K562 (cell line): Measurements from ENCODE around the gene ABHD12. TPM values are rescaled to one million over a fixed set of nuclear protein-coding genes. Genes with fewer than 3 reads are reported as not detected.
A peak's percentile ranks its signal among the peaks of the same experiment; 100 is the strongest.

Source experiments
- MED1 ChIP-seq: sonication (generic); formaldehyde crosslinking; IDR thresholded peaks from 2 replicates; pipeline ENCODE4 v1.8.1; 2023; ENCODE audit warnings: missing genetic modification reagents, borderline replicate concordance
- MYC ChIP-seq, 2 experiments: fragments of 250-450 bp in 1 of 2; sonication (Bioruptor Pico) in 1 of 2; IDR thresholded peaks; 2 replicates each; pipeline versions ENCODE4 v1.5.1 to v1.6.1; 2012 to 2021; ENCODE audit warnings: low read depth in 2 of 2, borderline replicate concordance in 1 of 2, improper control_type of control experiment in 1 of 2, low read length in 1 of 2, mild to moderate bottlenecking in 1 of 2, moderate library complexity in 1 of 2
- PHTF2 ChIP-seq: fragments of 250-450 bp; sonication (Bioruptor Pico); IDR thresholded peaks from 2 replicates; pipeline ENCODE4 v1.5.0; 2021; ENCODE audit warnings: mild to moderate bottlenecking
- PRMT5 ChIP-seq: sonication (generic); formaldehyde crosslinking; IDR thresholded peaks from 2 replicates; pipeline ENCODE4 v1.5.0; 2020; ENCODE audit warnings: missing genetic modification reagents
- RBBP5 ChIP-seq: fragments of 200-600 bp; sonication (generic); IDR thresholded peaks from 2 replicates; pipeline ENCODE4 v1.6.1; 2012; ENCODE audit warnings: borderline replicate concordance, mild to moderate bottlenecking, low read length, control low read depth, inconsistent platforms; ENCODE audit not compliant: insufficient read depth, poor library complexity, severe bottlenecking
- TAF9B ChIP-seq: fragments of 450-650 bp; IDR thresholded peaks from 2 replicates; pipeline ENCODE4 v1.6.1; 2018; ENCODE audit warnings: mild to moderate bottlenecking; ENCODE audit not compliant: partially characterized antibody
- ZBTB11 ChIP-seq, 3 experiments: fragments of 200-800 bp in 1 of 3; fragments of 250-450 bp in 1 of 3; fragments of 450-650 bp in 1 of 3; sonication (Bioruptor Pico) in 1 of 3; sonication (Bioruptor generic) in 1 of 3; formaldehyde crosslinking in 1 of 3; IDR thresholded peaks; 2 replicates each; pipeline versions ENCODE4 v1.6.1 to v1.8.0; 2016 to 2022; ENCODE audit warnings: mild to moderate bottlenecking in 2 of 3, missing genetic modification characterization in 2 of 3, missing compliant biosample characterization in 1 of 3, moderate library complexity in 1 of 3
- ZFPM2 ChIP-seq: fragments of 250-450 bp; sonication (Bioruptor Pico); IDR thresholded peaks from 2 replicates; pipeline ENCODE4 v1.5.1; 2022; ENCODE audit warnings: mild to moderate bottlenecking
- ZNF75A ChIP-seq: fragments of 450-650 bp; formaldehyde crosslinking; IDR thresholded peaks from 2 replicates; pipeline ENCODE4 v1.4.0; 2020; ENCODE audit warnings: mild to moderate bottlenecking
- polyA plus RNA-seq, 8 experiments: library from polyadenylated mRNA; depleted of rRNA in 4 of 8; stranded (reverse) in 5 of 8; unstranded in 3 of 8; fragments of >200 nt; fragmentation: Nextera tagmentation in 2 of 8; fragmentation: Illumina TruSeq in 1 of 8; extraction: Ambion mirVana in 2 of 8; extraction: Trizol in 1 of 8; gene quantifications; 2 replicates each; pipeline versions ENCODE4 v1.2.1 to v1.2.3, GENCODE V29; 2011 to 2014; ENCODE audit warnings: inconsistent platforms in 1 of 8, missing spikeins in 1 of 8
- total RNA-seq, 7 experiments: library from RNA; depleted of rRNA in 6 of 7; stranded (reverse); fragments of >200 nt in 6 of 7; fragmentation: Illumina TruSeq in 2 of 7; extraction: Trizol in 2 of 7; gene quantifications; 2 replicates each; pipeline versions ENCODE4 v1.2.1 to v1.2.3, GENCODE V29; 2011 to 2021; ENCODE audit warnings: low replicate concordance in 1 of 7
- TF ChIP-seq, protein P1 (sequence below): fragments of 450-650 bp; IDR thresholded peaks from 2 replicates; pipeline ENCODE4 v1.6.1; 2016; ENCODE audit warnings: mild to moderate bottlenecking, moderate library complexity

ABHD12 gene
- total and polyA plus RNA-seq, 9 of the 15 experiments (the other 6 are each of a cell fraction or from before 2014, with no cell fraction given) = 0.65 to 15.6 (median 9.1) TPM

GRCh38 chr20:25390538-25391528 lies at the start of gene ABHD12 (continued):
- TF ChIP-seq RBBP5 (peak; percentile 80), ZNF75A (no peak), ZBTB11 (CRISPR knock-in tag; IDR thresholded peaks at IDR 0.05) (0 out of 6 replicates have a peak, but pooled peaks of 1 of the 3 experiments have one; percentile 52), PRMT5 (no peak), PHTF2 (no peak), MED1 (CRISPR knock-in tag) (no peak), MYC (IDR thresholded peaks at IDR 0.05; ENCODE audit: low read depth, low read length) (peak; percentile 42; the same call in 1 of the 2 replicates), MYC (CRISPR knock-in tag; IDR thresholded peaks at IDR 0.05; ENCODE audit: borderline replicate concordance, low read depth) (no peak), ZFPM2 (CRISPR knock-in tag) (no peak), TAF9B (no peak)
- TF ChIP-seq, protein P1, sequence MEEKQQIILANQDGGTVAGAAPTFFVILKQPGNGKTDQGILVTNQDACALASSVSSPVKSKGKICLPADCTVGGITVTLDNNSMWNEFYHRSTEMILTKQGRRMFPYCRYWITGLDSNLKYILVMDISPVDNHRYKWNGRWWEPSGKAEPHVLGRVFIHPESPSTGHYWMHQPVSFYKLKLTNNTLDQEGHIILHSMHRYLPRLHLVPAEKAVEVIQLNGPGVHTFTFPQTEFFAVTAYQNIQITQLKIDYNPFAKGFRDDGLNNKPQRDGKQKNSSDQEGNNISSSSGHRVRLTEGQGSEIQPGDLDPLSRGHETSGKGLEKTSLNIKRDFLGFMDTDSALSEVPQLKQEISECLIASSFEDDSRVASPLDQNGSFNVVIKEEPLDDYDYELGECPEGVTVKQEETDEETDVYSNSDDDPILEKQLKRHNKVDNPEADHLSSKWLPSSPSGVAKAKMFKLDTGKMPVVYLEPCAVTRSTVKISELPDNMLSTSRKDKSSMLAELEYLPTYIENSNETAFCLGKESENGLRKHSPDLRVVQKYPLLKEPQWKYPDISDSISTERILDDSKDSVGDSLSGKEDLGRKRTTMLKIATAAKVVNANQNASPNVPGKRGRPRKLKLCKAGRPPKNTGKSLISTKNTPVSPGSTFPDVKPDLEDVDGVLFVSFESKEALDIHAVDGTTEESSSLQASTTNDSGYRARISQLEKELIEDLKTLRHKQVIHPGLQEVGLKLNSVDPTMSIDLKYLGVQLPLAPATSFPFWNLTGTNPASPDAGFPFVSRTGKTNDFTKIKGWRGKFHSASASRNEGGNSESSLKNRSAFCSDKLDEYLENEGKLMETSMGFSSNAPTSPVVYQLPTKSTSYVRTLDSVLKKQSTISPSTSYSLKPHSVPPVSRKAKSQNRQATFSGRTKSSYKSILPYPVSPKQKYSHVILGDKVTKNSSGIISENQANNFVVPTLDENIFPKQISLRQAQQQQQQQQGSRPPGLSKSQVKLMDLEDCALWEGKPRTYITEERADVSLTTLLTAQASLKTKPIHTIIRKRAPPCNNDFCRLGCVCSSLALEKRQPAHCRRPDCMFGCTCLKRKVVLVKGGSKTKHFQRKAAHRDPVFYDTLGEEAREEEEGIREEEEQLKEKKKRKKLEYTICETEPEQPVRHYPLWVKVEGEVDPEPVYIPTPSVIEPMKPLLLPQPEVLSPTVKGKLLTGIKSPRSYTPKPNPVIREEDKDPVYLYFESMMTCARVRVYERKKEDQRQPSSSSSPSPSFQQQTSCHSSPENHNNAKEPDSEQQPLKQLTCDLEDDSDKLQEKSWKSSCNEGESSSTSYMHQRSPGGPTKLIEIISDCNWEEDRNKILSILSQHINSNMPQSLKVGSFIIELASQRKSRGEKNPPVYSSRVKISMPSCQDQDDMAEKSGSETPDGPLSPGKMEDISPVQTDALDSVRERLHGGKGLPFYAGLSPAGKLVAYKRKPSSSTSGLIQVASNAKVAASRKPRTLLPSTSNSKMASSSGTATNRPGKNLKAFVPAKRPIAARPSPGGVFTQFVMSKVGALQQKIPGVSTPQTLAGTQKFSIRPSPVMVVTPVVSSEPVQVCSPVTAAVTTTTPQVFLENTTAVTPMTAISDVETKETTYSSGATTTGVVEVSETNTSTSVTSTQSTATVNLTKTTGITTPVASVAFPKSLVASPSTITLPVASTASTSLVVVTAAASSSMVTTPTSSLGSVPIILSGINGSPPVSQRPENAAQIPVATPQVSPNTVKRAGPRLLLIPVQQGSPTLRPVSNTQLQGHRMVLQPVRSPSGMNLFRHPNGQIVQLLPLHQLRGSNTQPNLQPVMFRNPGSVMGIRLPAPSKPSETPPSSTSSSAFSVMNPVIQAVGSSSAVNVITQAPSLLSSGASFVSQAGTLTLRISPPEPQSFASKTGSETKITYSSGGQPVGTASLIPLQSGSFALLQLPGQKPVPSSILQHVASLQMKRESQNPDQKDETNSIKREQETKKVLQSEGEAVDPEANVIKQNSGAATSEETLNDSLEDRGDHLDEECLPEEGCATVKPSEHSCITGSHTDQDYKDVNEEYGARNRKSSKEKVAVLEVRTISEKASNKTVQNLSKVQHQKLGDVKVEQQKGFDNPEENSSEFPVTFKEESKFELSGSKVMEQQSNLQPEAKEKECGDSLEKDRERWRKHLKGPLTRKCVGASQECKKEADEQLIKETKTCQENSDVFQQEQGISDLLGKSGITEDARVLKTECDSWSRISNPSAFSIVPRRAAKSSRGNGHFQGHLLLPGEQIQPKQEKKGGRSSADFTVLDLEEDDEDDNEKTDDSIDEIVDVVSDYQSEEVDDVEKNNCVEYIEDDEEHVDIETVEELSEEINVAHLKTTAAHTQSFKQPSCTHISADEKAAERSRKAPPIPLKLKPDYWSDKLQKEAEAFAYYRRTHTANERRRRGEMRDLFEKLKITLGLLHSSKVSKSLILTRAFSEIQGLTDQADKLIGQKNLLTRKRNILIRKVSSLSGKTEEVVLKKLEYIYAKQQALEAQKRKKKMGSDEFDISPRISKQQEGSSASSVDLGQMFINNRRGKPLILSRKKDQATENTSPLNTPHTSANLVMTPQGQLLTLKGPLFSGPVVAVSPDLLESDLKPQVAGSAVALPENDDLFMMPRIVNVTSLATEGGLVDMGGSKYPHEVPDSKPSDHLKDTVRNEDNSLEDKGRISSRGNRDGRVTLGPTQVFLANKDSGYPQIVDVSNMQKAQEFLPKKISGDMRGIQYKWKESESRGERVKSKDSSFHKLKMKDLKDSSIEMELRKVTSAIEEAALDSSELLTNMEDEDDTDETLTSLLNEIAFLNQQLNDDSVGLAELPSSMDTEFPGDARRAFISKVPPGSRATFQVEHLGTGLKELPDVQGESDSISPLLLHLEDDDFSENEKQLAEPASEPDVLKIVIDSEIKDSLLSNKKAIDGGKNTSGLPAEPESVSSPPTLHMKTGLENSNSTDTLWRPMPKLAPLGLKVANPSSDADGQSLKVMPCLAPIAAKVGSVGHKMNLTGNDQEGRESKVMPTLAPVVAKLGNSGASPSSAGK = no peak; the same call in 1 of the 2 replicates
